HG03378 (cell line): ENCODE measurements around the gene SLC2A9.
"Not testable (repeated sequence)": the region's sequence is repeated elsewhere in the genome, so short reads cannot be mapped to it uniquely, and the experiment has no call there.

Experiments used
- ATAC-seq: cut with Tn5 transposase; IDR thresholded peaks from one replicate; pipeline ENCODE4 v1.9.1; 2021; ENCODE audit warnings: mild to moderate bottlenecking, moderate library complexity; ENCODE audit not compliant: unreplicated experiment

Gene SLC2A9

DNA sequence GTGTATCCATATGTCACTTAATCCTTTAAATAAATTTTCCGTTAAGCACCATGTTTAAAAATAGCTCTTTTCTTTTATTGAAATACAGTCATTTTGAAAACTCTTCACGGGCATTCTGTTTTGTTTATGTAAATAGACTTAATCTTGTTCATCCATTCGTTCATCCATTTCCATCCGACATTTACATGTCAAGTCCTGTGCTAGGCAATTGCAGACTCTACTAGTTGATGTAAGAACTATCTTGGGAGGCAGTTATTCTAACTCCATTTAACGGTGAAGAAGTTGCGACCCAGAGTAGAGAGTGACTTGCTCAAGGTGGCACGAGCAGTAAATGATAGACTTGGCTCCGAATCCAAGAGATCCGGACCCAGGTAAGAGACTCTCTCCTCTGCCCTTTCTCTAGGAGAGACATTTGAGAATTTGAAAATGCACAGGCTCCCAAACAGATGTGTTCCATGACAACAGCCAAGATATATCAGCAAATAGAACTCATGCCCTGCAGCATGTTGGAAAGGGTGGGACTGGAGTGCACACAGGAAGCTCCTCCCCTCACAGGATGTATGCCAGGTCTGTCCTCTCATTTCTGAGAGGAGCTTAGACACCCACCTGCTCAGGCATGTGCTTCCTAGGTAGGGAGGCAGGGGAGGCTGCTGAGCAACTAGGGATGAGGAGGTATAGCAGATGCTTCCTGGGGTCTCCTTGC lies 175.4 kb downstream of the SLC2A9 start:
- no peak for ATAC-seq

DNA sequence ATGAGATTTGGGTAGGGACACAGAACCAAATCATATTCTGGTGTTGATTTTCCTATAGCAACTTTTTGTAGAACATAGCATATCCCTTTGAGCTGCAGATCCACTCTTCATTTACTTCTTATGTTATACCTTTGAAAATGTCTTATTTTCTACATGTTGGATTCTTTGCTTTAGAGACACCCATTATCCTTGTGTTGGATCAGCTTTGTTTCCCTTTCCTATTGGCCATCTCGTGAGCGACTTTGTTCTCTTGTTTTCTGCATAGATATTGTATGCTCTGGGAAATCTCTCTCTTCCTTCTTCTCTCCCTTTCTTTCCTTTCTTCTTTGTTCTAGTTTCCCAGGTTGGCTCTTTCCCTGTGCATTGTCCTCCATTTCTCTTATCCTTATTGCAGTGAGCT lies 180.2 kb downstream of the SLC2A9 start:
- no peak for ATAC-seq

DNA sequence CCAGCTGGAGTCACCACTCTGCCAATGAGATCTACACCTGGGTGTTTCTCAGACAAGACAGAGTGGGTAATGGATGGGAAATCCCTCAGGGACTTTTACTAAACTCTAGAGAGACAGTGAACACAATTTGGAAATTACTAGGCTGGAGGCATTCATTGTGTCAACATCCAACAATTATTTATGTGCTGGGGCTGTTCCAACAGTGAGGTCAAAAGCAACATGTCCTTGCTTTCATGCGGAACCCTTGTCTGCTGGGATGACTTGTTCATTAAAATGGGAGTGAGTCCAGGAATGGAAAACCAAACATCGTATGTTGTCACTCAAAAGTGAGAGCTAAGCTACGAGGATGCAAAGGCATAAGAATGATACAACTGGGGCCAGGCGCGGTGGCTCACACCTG lies 185.9 kb downstream of the SLC2A9 start:
- no peak for ATAC-seq

DNA sequence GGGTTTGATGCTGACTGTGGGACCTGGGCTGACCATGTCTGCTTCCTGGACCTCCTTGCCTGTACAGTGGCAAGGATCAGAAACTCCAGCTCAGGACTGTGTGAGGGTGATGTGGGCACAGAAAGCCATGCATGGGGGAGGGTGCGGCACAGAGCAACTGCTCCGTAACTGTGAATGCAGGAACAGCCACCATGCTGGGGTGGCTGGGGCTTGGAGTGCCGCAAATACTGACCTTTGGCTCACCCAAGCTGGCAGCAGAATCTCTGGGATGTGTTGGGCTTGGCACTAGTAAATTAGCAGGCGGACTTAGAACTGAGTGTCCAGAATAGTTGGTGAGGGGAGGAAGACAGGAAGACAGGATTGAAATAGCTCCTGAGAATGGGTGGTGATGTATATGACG lies 187.9 kb downstream of the SLC2A9 start:
- no peak for ATAC-seq

DNA sequence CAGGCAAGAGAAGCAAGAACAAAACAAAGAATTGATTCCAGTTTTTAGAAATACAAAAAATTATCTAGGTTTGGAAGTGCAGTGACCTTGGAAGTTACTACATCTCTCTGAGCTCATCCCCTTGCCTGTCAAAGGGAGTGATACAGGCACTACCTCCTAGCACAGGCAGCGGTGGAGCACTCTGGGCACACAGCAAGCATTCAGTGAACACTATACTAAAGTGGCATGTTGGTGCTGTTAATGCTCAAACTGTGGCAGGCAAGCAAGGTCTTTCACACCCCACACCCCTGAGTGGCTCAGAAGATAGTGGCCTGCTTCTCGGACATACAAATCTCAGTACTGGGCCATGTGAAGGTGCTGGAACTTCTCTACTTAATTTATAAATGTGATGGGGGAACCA lies 188.7 kb downstream of the SLC2A9 start:
- ATAC-seq: no peak

DNA sequence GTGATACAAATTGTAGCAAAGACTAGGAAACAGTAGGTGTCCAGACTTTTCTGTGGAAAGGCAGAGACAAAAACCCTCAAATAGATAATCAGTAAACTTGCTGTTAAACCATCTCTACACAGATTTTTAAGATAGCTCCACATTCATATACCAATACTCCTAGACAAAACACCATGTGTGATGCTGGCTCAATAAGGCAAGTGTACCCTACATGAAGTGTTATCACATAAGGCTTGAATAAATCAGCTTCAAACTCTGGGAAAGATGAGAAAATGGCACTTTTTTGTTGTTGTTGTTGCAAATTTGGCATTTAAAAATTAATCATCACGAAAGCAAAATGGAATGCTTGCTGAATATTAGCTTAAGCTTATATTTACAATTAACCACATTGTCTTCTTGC lies 194.7 kb downstream of the SLC2A9 start:
- ATAC-seq: no peak

DNA sequence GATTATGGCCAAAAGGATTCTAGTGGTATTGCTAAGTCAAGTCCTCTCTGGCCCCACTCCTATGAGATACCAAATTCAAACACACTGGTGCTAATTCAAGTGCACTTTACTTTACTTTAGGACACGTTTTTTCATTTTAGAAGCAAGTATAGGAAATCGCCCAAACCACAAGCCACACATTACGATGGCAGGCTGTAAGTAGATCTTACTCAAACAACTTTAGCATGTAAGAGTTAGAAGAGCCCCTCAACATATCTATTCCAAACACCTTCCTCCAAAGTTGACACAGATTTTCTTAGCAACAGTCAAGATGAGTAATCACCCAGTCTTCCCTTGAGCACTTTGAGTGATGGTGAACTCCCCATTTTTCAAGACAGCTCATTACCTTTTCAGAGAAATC lies 196.2 kb downstream of the SLC2A9 start:
- no peak for ATAC-seq

DNA sequence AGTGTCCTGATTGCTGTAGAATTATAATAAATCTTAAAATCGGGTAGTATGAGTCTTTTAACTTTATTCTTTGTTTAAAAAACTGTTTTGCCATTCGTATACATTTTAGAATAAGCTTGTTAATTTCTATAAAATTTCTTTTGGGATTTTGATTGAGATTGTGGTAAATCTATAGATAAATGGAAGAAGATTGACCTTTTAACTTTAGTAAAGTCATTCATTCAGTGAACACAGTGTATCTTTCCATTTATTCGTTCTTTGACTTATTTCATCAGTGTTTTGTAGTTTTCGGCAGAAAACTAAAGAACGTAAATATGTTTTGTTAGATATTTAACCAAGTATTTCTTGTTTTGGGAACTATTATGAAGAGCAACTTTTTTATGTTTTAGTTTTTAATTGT lies 201.0 kb downstream of the SLC2A9 start:
- no peak for ATAC-seq

DNA sequence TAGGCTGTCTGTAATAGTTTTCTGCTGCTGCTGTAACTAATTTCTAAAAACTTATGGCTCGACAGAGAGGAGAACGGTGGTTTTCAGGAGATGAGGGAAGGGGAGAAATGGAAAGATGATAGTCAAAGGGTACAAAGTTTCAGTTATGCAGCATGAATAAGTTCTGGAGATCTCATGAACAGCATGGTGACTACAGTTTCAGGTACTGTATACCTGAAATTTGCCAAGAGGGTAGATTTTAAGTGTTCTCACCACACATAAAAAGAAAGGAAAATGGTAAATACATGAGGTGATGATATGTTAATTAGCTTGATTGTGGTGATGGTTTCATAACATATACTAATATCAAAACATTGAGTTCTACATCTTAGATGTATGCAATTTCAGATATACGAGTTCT lies 205.0 kb downstream of the SLC2A9 start:
- no peak for ATAC-seq

DNA sequence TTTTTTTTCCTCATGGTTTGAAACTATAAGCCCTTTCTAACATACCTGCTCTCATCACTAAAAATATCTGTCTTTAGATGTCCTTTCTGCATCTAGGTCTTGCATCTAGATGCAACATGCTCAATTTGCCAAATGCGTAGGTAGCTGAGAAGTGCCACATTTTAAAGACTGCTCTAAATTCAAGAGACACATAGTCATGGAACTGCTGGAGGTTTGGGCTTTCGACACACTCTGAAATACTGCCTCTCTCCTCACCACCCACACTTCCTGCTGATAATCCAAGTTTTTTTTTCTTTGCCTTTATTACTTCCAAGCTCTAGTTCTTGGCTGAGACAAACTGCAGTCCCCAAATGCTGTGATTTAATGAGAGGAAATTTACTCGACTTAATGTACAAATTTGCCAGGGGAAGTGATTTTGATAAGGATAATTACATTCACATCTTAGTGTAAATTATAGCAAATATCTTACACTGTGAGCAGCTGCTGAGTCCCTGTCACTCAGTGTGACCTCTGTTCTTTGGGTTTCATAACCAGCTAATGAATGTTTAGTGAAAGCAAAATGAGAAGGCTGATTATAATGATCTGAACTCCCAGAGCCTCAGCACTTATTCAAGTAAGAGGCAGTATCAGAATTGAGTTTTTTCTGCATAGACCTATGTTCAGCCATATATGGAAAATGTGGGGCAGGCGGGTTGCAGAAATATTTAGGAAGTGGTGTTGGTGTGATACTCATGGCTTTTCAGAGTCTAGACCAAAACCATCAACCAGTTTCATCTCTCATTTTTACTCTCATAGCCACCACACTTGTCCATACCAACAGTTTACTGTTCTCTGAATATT lies 208.6 kb downstream of the SLC2A9 start:
- peak; percentile 95 for ATAC-seq

DNA sequence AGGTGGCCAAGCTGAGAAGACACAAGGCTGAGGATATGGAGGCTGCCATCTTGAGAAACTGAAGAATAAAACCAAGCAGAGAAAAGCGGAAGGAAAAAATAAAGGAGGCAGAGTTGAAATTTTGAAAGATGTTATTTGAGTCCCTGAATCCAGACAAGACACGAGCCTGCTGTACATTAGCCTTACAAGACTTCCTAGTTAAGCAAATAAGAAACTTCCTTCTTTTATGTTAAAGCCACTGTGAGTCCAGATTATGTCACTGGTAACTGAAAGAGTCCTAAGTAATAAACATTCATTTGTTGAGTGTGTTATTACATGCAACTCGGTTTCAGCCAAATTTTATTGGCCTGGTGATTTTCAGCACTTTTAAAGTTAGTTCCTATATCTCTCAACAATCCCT lies 209.5 kb downstream of the SLC2A9 start:
- no peak for ATAC-seq

DNA sequence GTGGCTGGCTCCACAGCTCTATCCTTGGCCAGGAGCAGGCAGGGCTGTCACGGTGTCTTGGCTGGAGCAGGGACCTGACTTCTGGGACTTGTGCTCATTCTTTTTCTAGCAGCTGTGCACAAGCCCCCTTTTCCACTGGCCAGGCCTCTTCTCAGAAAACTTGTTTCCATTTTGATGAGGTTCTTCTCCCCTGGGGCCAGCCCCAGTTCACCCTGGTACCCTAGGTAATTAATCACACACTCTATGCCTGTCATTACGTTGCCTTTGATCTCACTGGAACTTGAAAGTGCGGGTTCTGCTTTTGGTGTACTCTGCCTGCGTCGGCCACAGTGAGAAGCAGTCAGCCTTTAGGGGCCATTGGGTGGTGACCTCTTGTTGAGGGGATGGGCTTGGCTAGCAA lies 213.2 kb downstream of the SLC2A9 start:
- no peak for ATAC-seq

DNA sequence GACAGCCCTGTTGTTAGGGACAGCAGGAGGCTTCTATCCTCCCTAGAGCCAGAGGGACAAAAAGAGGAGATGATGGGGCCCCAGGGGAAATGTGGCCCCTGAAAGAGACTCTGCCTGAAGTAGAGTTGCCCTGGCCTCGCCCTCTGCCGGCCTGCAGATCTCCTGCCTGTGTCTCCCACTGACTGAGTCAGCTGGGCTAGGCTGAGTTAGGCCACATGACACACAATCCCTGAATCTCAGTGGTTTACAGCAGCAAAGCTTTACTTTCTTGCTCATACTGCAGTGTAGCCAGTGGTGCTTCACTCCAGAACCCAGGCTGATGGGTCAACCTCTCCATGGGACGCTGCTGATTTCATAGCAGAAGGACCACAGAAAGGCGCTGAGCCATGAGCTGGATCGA lies 216.4 kb downstream of the SLC2A9 start:
- no peak for ATAC-seq

DNA sequence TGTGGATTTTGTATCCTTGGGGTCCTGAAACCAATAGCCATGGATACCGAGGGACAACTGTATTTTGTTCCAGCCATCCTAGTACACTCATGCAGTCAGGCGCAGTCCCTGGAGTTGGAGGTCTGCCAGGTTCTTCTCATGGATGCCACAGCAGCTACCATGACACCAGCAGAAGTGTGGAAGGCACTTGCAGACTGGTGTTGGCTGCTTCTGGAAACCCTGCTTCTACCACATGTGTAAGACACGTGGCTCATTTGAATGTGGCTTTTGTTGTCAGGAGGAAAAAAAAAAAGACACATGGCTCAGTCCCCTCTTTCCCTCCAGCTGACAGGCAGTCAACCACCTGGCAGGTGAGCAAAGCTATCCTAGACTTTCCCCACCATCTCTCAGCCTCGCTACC lies 220.4 kb downstream of the SLC2A9 start:
- ATAC-seq: no peak

DNA sequence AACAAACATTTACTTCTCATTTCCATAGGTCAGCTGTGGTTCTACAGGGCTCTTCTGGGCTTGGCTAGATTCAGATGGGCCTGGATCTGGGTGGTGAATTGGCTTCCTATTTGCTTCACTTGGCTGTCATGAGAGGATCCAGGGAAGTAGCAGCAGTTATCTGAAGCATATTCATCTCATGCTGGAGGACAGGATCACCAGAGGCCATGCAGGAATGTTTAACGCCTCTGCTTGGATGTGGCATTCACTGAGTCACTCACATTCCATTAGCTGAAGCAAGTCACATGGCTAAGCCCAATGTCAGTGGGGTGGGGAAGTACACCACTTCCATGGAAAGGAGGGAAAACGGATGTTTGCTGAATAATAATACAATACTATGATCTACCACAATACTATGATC lies 224.7 kb downstream of the SLC2A9 start:
- not testable (repeated sequence) for ATAC-seq

DNA sequence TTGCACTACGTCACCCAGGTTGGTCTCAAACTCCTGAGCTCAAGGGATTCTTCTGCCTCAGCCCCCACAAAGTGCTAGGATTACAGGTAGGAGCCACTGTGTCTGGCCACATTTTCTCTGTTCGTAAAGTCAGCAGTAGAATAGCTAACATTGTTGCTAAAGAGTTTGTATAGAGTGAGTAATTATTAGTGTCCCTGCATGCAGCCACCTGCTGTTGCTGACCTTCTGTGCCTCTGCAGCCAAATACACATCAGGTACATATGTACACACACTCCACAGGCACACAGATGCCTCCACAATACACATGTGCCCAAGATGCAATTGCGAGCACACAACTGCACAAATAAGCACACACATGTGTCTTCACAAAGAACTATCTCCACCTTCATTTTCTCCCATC lies 228.9 kb downstream of the SLC2A9 start:
- ATAC-seq: no peak

DNA sequence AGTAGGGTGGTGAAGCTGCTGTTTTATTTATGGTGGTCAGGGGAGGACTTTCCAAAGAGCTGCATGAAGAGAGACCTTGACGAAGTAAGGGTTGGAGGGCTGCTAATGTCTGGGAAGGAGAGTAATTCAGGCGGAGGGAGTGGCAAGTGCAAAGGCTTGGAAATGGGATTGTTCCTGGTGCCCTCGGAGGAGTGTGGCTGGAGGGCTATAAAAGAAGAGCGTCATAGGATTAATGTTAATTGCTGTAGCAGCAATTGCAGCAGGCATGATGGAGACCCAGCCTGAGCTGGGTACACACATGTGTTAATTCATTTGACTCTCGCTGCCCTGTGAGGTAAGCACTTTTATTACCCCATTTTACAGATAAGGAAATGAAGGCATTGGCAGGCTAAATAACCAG lies 235.4 kb downstream of the SLC2A9 start:
- ATAC-seq: not testable (repeated sequence)

DNA sequence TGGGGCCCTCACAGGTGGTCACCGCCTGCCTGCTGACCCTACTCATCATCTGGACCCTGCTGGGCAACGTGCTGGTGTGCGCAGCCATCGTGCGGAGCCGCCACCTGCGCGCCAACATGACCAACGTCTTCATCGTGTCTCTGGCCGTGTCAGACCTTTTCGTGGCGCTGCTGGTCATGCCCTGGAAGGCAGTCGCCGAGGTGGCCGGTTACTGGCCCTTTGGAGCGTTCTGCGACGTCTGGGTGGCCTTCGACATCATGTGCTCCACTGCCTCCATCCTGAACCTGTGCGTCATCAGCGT lies 239.2 kb downstream of the SLC2A9 start:
- no peak for ATAC-seq

DNA sequence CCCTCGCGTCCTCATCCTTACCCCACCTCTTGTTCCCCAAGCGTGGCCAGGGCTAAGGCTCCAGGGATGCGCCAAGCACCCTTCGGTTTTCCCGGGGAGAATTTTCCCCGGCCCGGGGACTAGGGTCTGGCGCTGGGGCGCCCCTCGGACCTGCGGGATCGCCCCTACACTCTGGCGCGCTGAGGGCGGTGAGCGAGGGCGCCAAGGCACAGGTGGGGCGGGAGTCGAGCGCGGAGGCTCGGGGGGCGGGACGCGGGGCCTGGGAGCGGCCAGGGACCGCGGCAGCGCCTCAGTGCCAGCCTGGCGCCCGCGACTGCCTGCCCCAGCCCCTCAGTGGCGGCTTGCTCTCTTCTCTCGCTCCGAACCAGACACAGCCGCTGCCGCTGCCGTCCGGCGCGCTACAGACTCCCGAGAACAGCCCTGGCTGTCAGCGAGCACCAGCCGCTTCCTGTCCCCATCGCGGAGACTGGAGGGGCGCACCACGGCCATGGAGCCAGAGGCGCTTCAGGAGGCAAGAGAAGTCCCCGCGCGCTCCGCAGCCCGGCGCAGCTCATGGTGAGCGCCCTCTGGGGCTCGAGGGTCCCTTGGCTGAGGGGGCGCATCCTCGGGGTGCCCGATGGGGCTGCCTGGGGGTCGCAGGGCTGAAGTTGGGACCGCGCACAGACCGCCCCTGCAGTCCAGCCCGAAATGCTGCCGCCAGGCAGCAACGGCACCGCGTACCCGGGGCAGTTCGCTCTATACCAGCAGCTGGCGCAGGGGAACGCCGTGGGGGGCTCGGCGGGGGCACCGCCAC lies 239.8 kb downstream of the SLC2A9 start, which contains the start of gene DRD5:
DRD5 (plus strand) TSS at position 292 of the 793 bp plus-strand sequence; CDS start at position 688, 396 bp downstream.
- ATAC-seq: no peak
